H9 (cell line): ENCODE results near the gene BACH2. TPM values are rescaled to one million over a fixed set of nuclear protein-coding genes. Genes with fewer than 3 reads are reported as not detected.

ENCODE experiments used
- DNase-seq: peaks from one replicate; pipeline ENCODE4 v3.0.0-alpha.2; 2017
- H2AFZ ChIP-seq: one replicate; pipeline ENCODE4 v1.6.1; 2013; ENCODE audit warnings: mild to moderate bottlenecking, low read length, control low read depth, moderate library complexity
- H2AK5ac ChIP-seq: 2 replicates; pipeline ENCODE4 v1.6.1; 2013; ENCODE audit warnings: low read length, control low read depth, mixed read lengths; ENCODE audit not compliant: insufficient read length
- H2BK120ac ChIP-seq: one replicate; pipeline ENCODE4 v1.6.1; 2013; ENCODE audit warnings: low read depth, mild to moderate bottlenecking, low read length, control low read depth, inconsistent platforms; ENCODE audit not compliant: poor library complexity, severe bottlenecking
- H2BK12ac ChIP-seq: 2 replicates; pipeline ENCODE4 v1.6.1; 2013; ENCODE audit warnings: low read length, control low read depth, mixed read lengths, low read depth; ENCODE audit not compliant: insufficient read length
- H2BK15ac ChIP-seq: 2 replicates; pipeline ENCODE4 v1.6.1; 2013; ENCODE audit warnings: low read depth, low read length, control low read depth
- H2BK20ac ChIP-seq: one replicate; pipeline ENCODE4 v1.6.1; 2013; ENCODE audit warnings: low read depth, mild to moderate bottlenecking, low read length, control low read depth, inconsistent platforms; ENCODE audit not compliant: poor library complexity, severe bottlenecking
- H2BK5ac ChIP-seq: 2 replicates; pipeline ENCODE4 v1.6.1; 2013; ENCODE audit warnings: low read length, control low read depth, mixed read lengths; ENCODE audit not compliant: insufficient read length
- H3K14ac ChIP-seq: 2 replicates; pipeline ENCODE4 v1.6.1; 2013; ENCODE audit warnings: low read length, control low read depth; ENCODE audit not compliant: insufficient read depth
- H3K18ac ChIP-seq: 2 replicates; pipeline ENCODE4 v1.6.1; 2013; ENCODE audit warnings: low read depth, mild to moderate bottlenecking, mixed read lengths, low read length, control low read depth; ENCODE audit not compliant: insufficient read length
- H3K23ac ChIP-seq: 2 replicates; pipeline ENCODE4 v1.6.1; 2013; ENCODE audit warnings: low read length, control low read depth, mixed read lengths, low read depth; ENCODE audit not compliant: insufficient read length
- H3K23me2 ChIP-seq: 2 replicates; pipeline ENCODE4 v1.6.1; 2013; ENCODE audit warnings: low read depth, mild to moderate bottlenecking, mixed read lengths, low read length, control low read depth; ENCODE audit not compliant: insufficient read length, poor library complexity, severe bottlenecking
- H3K27ac ChIP-seq: 2 replicates; pipeline ENCODE4 v1.5.1; 2013; ENCODE audit warnings: low read length, control low read depth, mixed read lengths, low read depth; ENCODE audit not compliant: insufficient read length
- H3K27me3 ChIP-seq: 2 replicates; pipeline ENCODE4 v1.6.1; 2013; ENCODE audit warnings: low read length, control low read depth, inconsistent platforms; ENCODE audit not compliant: insufficient read depth
- H3K4ac ChIP-seq: 2 replicates; pipeline ENCODE4 v1.6.1; 2013; ENCODE audit warnings: low read depth, mild to moderate bottlenecking, control low read depth, inconsistent platforms, low read length, moderate library complexity
- H3K4me1 ChIP-seq: 2 replicates; pipeline ENCODE4 v1.6.1; 2013; ENCODE audit warnings: low read length, control low read depth, inconsistent platforms; ENCODE audit not compliant: insufficient read depth
- H3K4me2 ChIP-seq: 2 replicates; pipeline ENCODE4 v1.6.1; 2013; ENCODE audit warnings: low read length, control low read depth, mixed read lengths; ENCODE audit not compliant: insufficient read length, insufficient read depth
- H3K56ac ChIP-seq: 2 replicates; pipeline ENCODE4 v1.6.1; 2013; ENCODE audit warnings: low read depth, mild to moderate bottlenecking, mixed read lengths, low read length, control low read depth; ENCODE audit not compliant: insufficient read length
- H3K79me1 ChIP-seq: 2 replicates; pipeline ENCODE4 v1.6.1; 2013; ENCODE audit warnings: low read depth, mild to moderate bottlenecking, moderate library complexity, low read length, control low read depth, inconsistent platforms; ENCODE audit not compliant: insufficient read depth, poor library complexity, severe bottlenecking
- H3K79me2 ChIP-seq: 2 replicates; pipeline ENCODE4 v1.6.1; 2013; ENCODE audit warnings: low read length, control low read depth, inconsistent platforms; ENCODE audit not compliant: insufficient read depth
- H3K9ac ChIP-seq: 2 replicates; pipeline ENCODE4 v1.6.1; 2013; ENCODE audit warnings: low read length, control low read depth, mixed read lengths; ENCODE audit not compliant: insufficient read length; ENCODE audit errors: extremely low read depth
- H3K9me3 ChIP-seq: one replicate; pipeline ENCODE4 v1.6.1; 2013; ENCODE audit warnings: low read depth, low read length, inconsistent platforms; ENCODE audit not compliant: control insufficient read depth
- H3T11ph ChIP-seq: one replicate; pipeline ENCODE4 v1.6.1; 2013; ENCODE audit warnings: mild to moderate bottlenecking, low read length, control low read depth, inconsistent platforms
- H4K20me1 ChIP-seq: one replicate; pipeline ENCODE4 v1.6.1; 2013; ENCODE audit not compliant: control insufficient read depth, insufficient read length, insufficient read depth
- H4K5ac ChIP-seq: 2 replicates; pipeline ENCODE4 v1.6.1; 2013; ENCODE audit warnings: low read depth, mild to moderate bottlenecking, mixed read lengths, low read length, control low read depth; ENCODE audit not compliant: insufficient read length
- H4K8ac ChIP-seq: replicated peaks from 2 replicates; pipeline ENCODE4 v1.6.1; 2013; ENCODE audit warnings: low read length, control low read depth, mixed read lengths, low read depth; ENCODE audit not compliant: insufficient read length
- H4K91ac ChIP-seq: 2 replicates; pipeline ENCODE4 v1.6.1; 2013; ENCODE audit warnings: low read depth, mild to moderate bottlenecking, moderate library complexity, mixed read lengths, low read length, control low read depth; ENCODE audit not compliant: insufficient read length
- H3K27ac Mint-ChIP-seq, 3 experiments: 2 replicates in 2 of 3; 3 replicates in 1 of 3; pipeline ENCODE4 v1.8.0; 2020 to 2021; ENCODE audit warnings: mixed read lengths in 3 of 3, mild to moderate bottlenecking in 1 of 3, moderate library complexity in 1 of 3
- H3K27me3 Mint-ChIP-seq: 2 replicates; pipeline ENCODE4 v1.8.0; 2021; ENCODE audit warnings: low read depth, mild to moderate bottlenecking, moderate library complexity, mixed read lengths
- H3K36me3 Mint-ChIP-seq, 3 experiments: 2 replicates in 2 of 3; 3 replicates in 1 of 3; pipeline ENCODE4 v1.8.0; 2020 to 2021; ENCODE audit warnings: low read depth in 3 of 3, mixed read lengths in 3 of 3; ENCODE audit not compliant: insufficient read depth in 1 of 3
- H3K4me1 Mint-ChIP-seq, 2 experiments: 2 replicates each; pipeline ENCODE4 v1.8.0; 2020; ENCODE audit warnings: mixed read lengths in 2 of 2
- H3K4me3 Mint-ChIP-seq, 2 experiments: 2 replicates in 1 of 2; 3 replicates in 1 of 2; pipeline ENCODE4 v1.8.0; 2020 to 2021; ENCODE audit warnings: mild to moderate bottlenecking in 2 of 2, mixed read lengths in 2 of 2, moderate library complexity in 1 of 2
- H3K9me3 Mint-ChIP-seq, 2 experiments: 2 replicates in 1 of 2; 3 replicates in 1 of 2; pipeline ENCODE4 v1.8.0; 2020; ENCODE audit warnings: mild to moderate bottlenecking in 2 of 2, mixed read lengths in 2 of 2, moderate library complexity in 1 of 2
- WGBS: extraction: QIAGEN DNeasy Blood & Tissue Kit; methylation state at CpG from one replicate; pipeline ENCODE4 v1.1.7; 2013; ENCODE audit warnings: missing lambda C conversion rate, low lambda C conversion rate, mixed read lengths; ENCODE audit not compliant: insufficient read length; ENCODE audit errors: extremely low coverage; 5-methylcytosine and 5-hydroxymethylcytosine counted together
- total RNA-seq: library from RNA; stranded (reverse); gene quantifications from 2 replicates; pipeline ENCODE4 v1.2.1, GENCODE V29; 2021
- TF ChIP-seq, protein P1 (sequence below): fragments of 200-600 bp; sonication (generic); conservative IDR thresholded peaks from 3 replicates; pipeline ENCODE4 v1.8.0; 2021; ENCODE audit warnings: antibody characterized with exemption, mild to moderate bottlenecking

Gene BACH2
- total RNA-seq, 1 experiment from 2014 or later: 2.0 TPM

DNA sequence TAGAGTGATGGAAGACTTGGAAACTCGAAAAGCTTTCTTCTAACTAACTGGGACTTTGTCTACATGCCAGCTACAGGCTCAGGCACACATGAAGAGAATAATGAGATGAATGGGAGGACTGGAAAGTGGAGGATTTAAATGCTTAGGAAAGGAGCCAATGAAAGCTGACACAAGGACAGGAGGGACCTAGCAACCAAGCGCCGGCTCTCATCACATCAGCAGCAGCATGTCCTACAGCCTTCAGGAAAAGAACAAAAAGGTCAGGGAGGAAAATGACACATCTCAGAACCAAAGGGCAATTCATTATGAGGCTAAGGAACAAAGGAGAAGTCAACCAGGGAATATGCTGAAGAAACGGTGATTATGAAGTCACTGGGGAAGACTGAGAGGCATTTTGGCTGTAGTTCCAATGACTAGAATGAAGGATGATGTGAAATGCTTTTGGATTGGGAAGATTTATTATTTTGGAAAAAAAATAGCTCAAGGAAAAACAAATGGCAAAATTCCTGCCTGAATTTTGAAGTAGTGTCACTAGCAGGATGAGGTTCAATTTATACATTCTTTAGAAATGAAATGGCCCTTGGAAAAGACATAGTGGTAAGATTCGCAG is 5.7 kb downstream of the BACH2 start:
- TF ChIP-seq, protein P1, sequence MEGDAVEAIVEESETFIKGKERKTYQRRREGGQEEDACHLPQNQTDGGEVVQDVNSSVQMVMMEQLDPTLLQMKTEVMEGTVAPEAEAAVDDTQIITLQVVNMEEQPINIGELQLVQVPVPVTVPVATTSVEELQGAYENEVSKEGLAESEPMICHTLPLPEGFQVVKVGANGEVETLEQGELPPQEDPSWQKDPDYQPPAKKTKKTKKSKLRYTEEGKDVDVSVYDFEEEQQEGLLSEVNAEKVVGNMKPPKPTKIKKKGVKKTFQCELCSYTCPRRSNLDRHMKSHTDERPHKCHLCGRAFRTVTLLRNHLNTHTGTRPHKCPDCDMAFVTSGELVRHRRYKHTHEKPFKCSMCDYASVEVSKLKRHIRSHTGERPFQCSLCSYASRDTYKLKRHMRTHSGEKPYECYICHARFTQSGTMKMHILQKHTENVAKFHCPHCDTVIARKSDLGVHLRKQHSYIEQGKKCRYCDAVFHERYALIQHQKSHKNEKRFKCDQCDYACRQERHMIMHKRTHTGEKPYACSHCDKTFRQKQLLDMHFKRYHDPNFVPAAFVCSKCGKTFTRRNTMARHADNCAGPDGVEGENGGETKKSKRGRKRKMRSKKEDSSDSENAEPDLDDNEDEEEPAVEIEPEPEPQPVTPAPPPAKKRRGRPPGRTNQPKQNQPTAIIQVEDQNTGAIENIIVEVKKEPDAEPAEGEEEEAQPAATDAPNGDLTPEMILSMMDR: no peak
- peaks cover 0 to 3% (median 0%) of the 10 kb centered on the region in 3 experiments; a peak in 1 of 7 replicates for H3K36me3 Mint-ChIP-seq
- Histone ChIP-seq H2BK20ac (no peak overlapping the region), H3T11ph (no peak overlapping the region), H3K4ac (no peak overlapping the region), H3K23ac (no peak overlapping the region), H4K5ac (no peak overlapping the region), H2BK15ac (no peak overlapping the region), H3K18ac (no peak overlapping the region), H3K9ac (no peak overlapping the region), H2BK120ac (no peak overlapping the region), H3K9me3 (no peaks in the 10 kb centered on the region), H3K56ac (no peak overlapping the region), H3K4me2 (no peak overlapping the region), H3K27ac (no peak overlapping the region), H3K4me1 (peaks cover 2% of the 10 kb centered on the region; the same call in 1 of the 2 replicates), H2AFZ (no peak overlapping the region), H2BK12ac (no peak overlapping the region), H3K14ac (no peak overlapping the region), H4K20me1 (no peaks in the 10 kb centered on the region), H4K91ac (no peak overlapping the region), H3K23me2 (peaks cover 11% of the 10 kb centered on the region), H4K8ac (no peak overlapping the region), H3K79me2 (no peaks in the 10 kb centered on the region), H3K27me3 (peaks cover 18% of the 10 kb centered on the region; the same call in 1 of the 2 replicates), H2AK5ac (no peak overlapping the region), H2BK5ac (no peak overlapping the region), H3K79me1 (no peaks in the 10 kb centered on the region)
- H3K9me3 Mint-ChIP-seq: no peaks in the 10 kb centered on the region
- H3K27me3 Mint-ChIP-seq: peaks cover 43% of the 10 kb centered on the region
- no peak overlapping the region for H3K27ac Mint-ChIP-seq
- H3K4me1 Mint-ChIP-seq: peaks cover 27 to 40% of the 10 kb centered on the region in 2 experiments
- DNase-seq: no peak
- no peak overlapping the region for H3K4me3 Mint-ChIP-seq
- no CpG with 5 or more reads among the region's 5 CpGs for WGBS
